ENCODE results near the gene GNPAT.

Gene GNPAT

GRCh38 chr1:231311720-231312431 lies 70.9 kb downstream of the GNPAT start:
- TF ChIP-seq CTCF (IDR thresholded peaks at IDR 0.05; ENCODE audit: insufficient read depth, low read depth, low read length, missing control alignments), result no peak
- H3K4me3 ChIP-seq (ENCODE audit: low read depth, low read length), result no peak overlapping the region
- DNase-seq (ENCODE audit: low read depth), result no peak

- TF ChIP-seq CTCF (IDR thresholded peaks at IDR 0.05; ENCODE audit: insufficient read depth, low read depth, low read length, missing control alignments), result no peak
- DNase-seq (ENCODE audit: low read depth), result no peak
Observed at GRCh38 chr1:231312432-231312788, 71.4 kb downstream of the GNPAT start.

GRCh38 chr1:231313661-231314060 lies 72.6 kb downstream of the GNPAT start:
- DNase-seq (ENCODE audit: low read depth), result no peak

More at GRCh38 chr1:231312432-231312788, 71.4 kb downstream of the GNPAT start:
- H3K4me3 ChIP-seq (ENCODE audit: low read depth, low read length), result no peak overlapping the region

GRCh38 chr1:231315887-231316286 lies 74.9 kb downstream of the GNPAT start:
- DNase-seq (ENCODE audit: low read depth), result peak; percentile 61
- TF ChIP-seq CTCF (IDR thresholded peaks at IDR 0.05; ENCODE audit: insufficient read depth, low read depth, low read length, missing control alignments), result peak; percentile 76
- no peak overlapping the region for H3K4me3 ChIP-seq (ENCODE audit: low read depth, low read length)

More at GRCh38 chr1:231313661-231314060, 72.6 kb downstream of the GNPAT start:
- no peak for TF ChIP-seq CTCF (IDR thresholded peaks at IDR 0.05; ENCODE audit: insufficient read depth, low read depth, low read length, missing control alignments)
- no peak overlapping the region for H3K4me3 ChIP-seq (ENCODE audit: low read depth, low read length)

- TF ChIP-seq CTCF (IDR thresholded peaks at IDR 0.05; ENCODE audit: insufficient read depth, low read depth, low read length, missing control alignments), result no peak
Observed at GRCh38 chr1:231317306-231318014, 76.4 kb downstream of the GNPAT start.

GRCh38 chr1:231318015-231318355 lies 77.0 kb downstream of the GNPAT start:
- H3K4me3 ChIP-seq (ENCODE audit: low read depth, low read length), result no peak overlapping the region
- TF ChIP-seq CTCF (IDR thresholded peaks at IDR 0.05; ENCODE audit: insufficient read depth, low read depth, low read length, missing control alignments), result no peak
- DNase-seq (ENCODE audit: low read depth), result no peak

More at GRCh38 chr1:231317306-231318014, 76.4 kb downstream of the GNPAT start:
- no peak overlapping the region for H3K4me3 ChIP-seq (ENCODE audit: low read depth, low read length)
- DNase-seq (ENCODE audit: low read depth), result no peak
